ENCODE measurements around the gene TEX11. TPM values are rescaled to one million over a fixed set of nuclear protein-coding genes. Genes with fewer than 3 reads are reported as not detected.
"Not testable (repeated sequence)": the region's sequence is repeated elsewhere in the genome, so short reads cannot be mapped to it uniquely, and the experiment has no call there.

The TEX11 gene
- total and polyA plus RNA-seq, 11 donors = not detected

- peaks cover 0 to 16% (median 0%) of the 10 kb centered on the region in 9 donors for H3K27me3 ChIP-seq
- H3K36me3 ChIP-seq = no peaks in the 10 kb centered on the region
- H3K4me3 ChIP-seq = no peak overlapping the region
- intact Hi-C loops (cut with DNase I) = no loop called here
- ATAC-seq = no peak
- H3K27ac ChIP-seq = no peak overlapping the region
- H3K4me1 ChIP-seq = no peaks in the 10 kb centered on the region
- WGBS, 4 donors = 71 to 84% (median 74%) methylated on average over 2 of the region's 2 CpGs
- no peaks in the 10 kb centered on the region for H3K9me3 ChIP-seq
- DNase-seq = no peak
- TF ChIP-seq POLR2A (IDR thresholded peaks at IDR 0.05) (no peak), CTCF (IDR thresholded peaks at IDR 0.05) (no peak)
These were observed 154.2 kb downstream of the TEX11 start for GRCh38 chrX:70754169-70754848.

- ATAC-seq; H3K4me3 ChIP-seq; H3K36me3 ChIP-seq; H3K27me3 ChIP-seq; H3K9me3 ChIP-seq; H3K27ac ChIP-seq; intact Hi-C loops (cut with DNase I); H3K4me1 ChIP-seq; DNase-seq: not testable (repeated sequence)
- WGBS, 4 donors = 84 to 98% (median 91%) methylated on average over 3 to 5 of the region's 5 CpGs
These were observed 174.7 kb downstream of the TEX11 start for GRCh38 chrX:70733774-70734173.

GRCh38 chrX:70727961-70728360 lies 180.6 kb downstream of the TEX11 start:
- intact Hi-C loops (cut with DNase I); DNase-seq; ATAC-seq; H3K9me3 ChIP-seq; H3K4me1 ChIP-seq; H3K36me3 ChIP-seq; H3K4me3 ChIP-seq; H3K27ac ChIP-seq: not testable (repeated sequence)
- H3K27me3 ChIP-seq = peaks cover 0 to 12% (median 0%) of the 10 kb centered on the region in 9 donors
- WGBS, 4 donors = 82 to 94% (median 89%) methylated on average over 1 of the region's 1 CpG

GRCh38 chrX:70720721-70721120 lies 187.8 kb downstream of the TEX11 start:
- ATAC-seq (no peak), DNase-seq (no peak)
- WGBS, 4 donors = 72 to 87% (median 79%) methylated on average over 2 of the region's 2 CpGs

GRCh38 chrX:70711336-70711735 lies 197.2 kb downstream of the TEX11 start:
- H3K36me3 ChIP-seq; H3K27ac ChIP-seq; ATAC-seq; H3K27me3 ChIP-seq; intact Hi-C loops (cut with DNase I); H3K4me3 ChIP-seq; DNase-seq; H3K4me1 ChIP-seq: not testable (repeated sequence)
- WGBS, 4 donors = 28 to 58% (median 50%) methylated on average over 1 to 3 of the region's 3 CpGs
- peaks cover 0 to 12% (median 0%) of the 10 kb centered on the region in 12 donors for H3K9me3 ChIP-seq

More at GRCh38 chrX:70720721-70721120, 187.8 kb downstream of the TEX11 start:
- no peak overlapping the region for H3K4me3 ChIP-seq
- no peak overlapping the region for H3K27ac ChIP-seq
- H3K4me1 ChIP-seq = no peaks in the 10 kb centered on the region
- intact Hi-C loops (cut with DNase I) = no loop called here
- TF ChIP-seq POLR2A (IDR thresholded peaks at IDR 0.05) = no peak
- TF ChIP-seq CTCF (IDR thresholded peaks at IDR 0.05) = no peak
- peaks cover 0 to 26% (median 0%) of the 10 kb centered on the region in 9 donors for H3K27me3 ChIP-seq
- no peaks in the 10 kb centered on the region for H3K9me3 ChIP-seq
- H3K36me3 ChIP-seq = no peaks in the 10 kb centered on the region

Measured in heart left ventricle (tissue), 16 donors.